PC-9 (cell line): ENCODE measurements around the gene CEACAM8. TPM values are rescaled to one million over a fixed set of nuclear protein-coding genes. Genes with fewer than 3 reads are reported as not detected.

ENCODE experiments used
- BruUV-seq: library from RNA; stranded (reverse); fragments of 400-500 nt; replicated peaks from 2 replicates; lab custom pipeline; 2021; lab: Mats Ljungman, UMichigan
- CTCF ChIA-PET: fragments of 300-600 bp; sonication (Branson Sonifier 250); formaldehyde crosslinking; loops from one replicate; lab custom pipeline; 2022; ENCODE audit warnings: antibody characterized with exemption; lab: Charles Lee
- POLR2A ChIA-PET: fragments of 300-600 bp; sonication (Branson Sonifier 250); formaldehyde crosslinking; loops from one replicate; lab custom pipeline; 2022; ENCODE audit warnings: antibody characterized with exemption; ENCODE audit not compliant: unreplicated experiment; lab: Charles Lee
- DNase-seq, 2 experiments: peaks; one replicate each; pipeline versions ENCODE4 v3.0.0 to v3.0.0-alpha.2; 2015 to 2022; ENCODE audit warnings: mixed read lengths in 1 of 2
- H2AFZ ChIP-seq: fragments of 200-600 bp; sonication (generic); 2 replicates; pipeline ENCODE4 v1.8.1; 2017; ENCODE audit warnings: antibody characterized with exemption
- H3F3A ChIP-seq: fragments of 200-600 bp; sonication (generic); 2 replicates; pipeline ENCODE4 v1.8.1; 2017; ENCODE audit warnings: antibody characterized with exemption, mild to moderate bottlenecking, low read depth; ENCODE audit not compliant: insufficient read depth
- H3K27ac ChIP-seq: fragments of 200-600 bp; sonication (generic); 2 replicates; pipeline ENCODE4 v1.6.1; 2016; ENCODE audit warnings: mixed run types
- H3K27me3 ChIP-seq: fragments of 200-600 bp; sonication (generic); 2 replicates; pipeline ENCODE4 v1.6.1; 2016; ENCODE audit warnings: low read depth, mixed run types; ENCODE audit not compliant: insufficient read depth
- H3K36me3 ChIP-seq: fragments of 200-600 bp; sonication (generic); 2 replicates; pipeline ENCODE4 v1.6.1; 2016; ENCODE audit warnings: low read depth, mixed run types
- H3K4me1 ChIP-seq: fragments of 200-600 bp; sonication (generic); replicated peaks from 2 replicates; pipeline ENCODE4 v1.6.1; 2016; ENCODE audit warnings: mixed run types; ENCODE audit not compliant: insufficient read depth
- H3K4me2 ChIP-seq: fragments of 200-600 bp; sonication (generic); 2 replicates; pipeline ENCODE4 v1.6.1; 2017; ENCODE audit warnings: mixed run types
- H3K4me3 ChIP-seq: fragments of 200-600 bp; sonication (generic); 2 replicates; pipeline ENCODE4 v1.6.1; 2016; ENCODE audit warnings: mixed run types
- H3K79me2 ChIP-seq: fragments of 200-600 bp; sonication (generic); 2 replicates; pipeline ENCODE4 v1.6.1; 2017; ENCODE audit warnings: low read depth, mixed run types
- H3K9me2 ChIP-seq: fragments of 200-600 bp; sonication (generic); 2 replicates; pipeline ENCODE4 v1.8.1; 2017; ENCODE audit warnings: mild to moderate bottlenecking; ENCODE audit not compliant: insufficient read depth
- H3K9me3 ChIP-seq: fragments of 200-600 bp; sonication (generic); 2 replicates; pipeline ENCODE4 v1.8.1; 2016; ENCODE audit warnings: low read depth; ENCODE audit not compliant: insufficient read depth
- H4K20me1 ChIP-seq: fragments of 200-600 bp; sonication (generic); 2 replicates; pipeline ENCODE4 v1.8.1; 2017; ENCODE audit not compliant: insufficient read depth
- CTCF ChIP-seq: fragments of 200-600 bp; sonication (generic); conservative IDR thresholded peaks from 2 replicates; pipeline ENCODE4 v1.6.1; 2017; ENCODE audit warnings: mixed run types, antibody characterized with exemption, mild to moderate bottlenecking, moderate library complexity
- EZH2 ChIP-seq: fragments of 200-600 bp; sonication (generic); IDR thresholded peaks from 2 replicates; pipeline ENCODE4 v1.8.0; 2017; ENCODE audit warnings: antibody characterized with exemption, low read depth
- intact Hi-C: fragments of 100-400 bp; cut with micrococcal nuclease; formaldehyde crosslinking; loops from one replicate; pipeline ENCODE4 v1.10.0; 2022; ENCODE audit not compliant: unreplicated experiment
- total RNA-seq: library from RNA; stranded (reverse); gene quantifications from 2 replicates; pipeline ENCODE4 v1.2.3, GENCODE V29; 2021

Gene CEACAM8
- total RNA-seq, 1 experiment from 2014 or later = not detected

DNA sequence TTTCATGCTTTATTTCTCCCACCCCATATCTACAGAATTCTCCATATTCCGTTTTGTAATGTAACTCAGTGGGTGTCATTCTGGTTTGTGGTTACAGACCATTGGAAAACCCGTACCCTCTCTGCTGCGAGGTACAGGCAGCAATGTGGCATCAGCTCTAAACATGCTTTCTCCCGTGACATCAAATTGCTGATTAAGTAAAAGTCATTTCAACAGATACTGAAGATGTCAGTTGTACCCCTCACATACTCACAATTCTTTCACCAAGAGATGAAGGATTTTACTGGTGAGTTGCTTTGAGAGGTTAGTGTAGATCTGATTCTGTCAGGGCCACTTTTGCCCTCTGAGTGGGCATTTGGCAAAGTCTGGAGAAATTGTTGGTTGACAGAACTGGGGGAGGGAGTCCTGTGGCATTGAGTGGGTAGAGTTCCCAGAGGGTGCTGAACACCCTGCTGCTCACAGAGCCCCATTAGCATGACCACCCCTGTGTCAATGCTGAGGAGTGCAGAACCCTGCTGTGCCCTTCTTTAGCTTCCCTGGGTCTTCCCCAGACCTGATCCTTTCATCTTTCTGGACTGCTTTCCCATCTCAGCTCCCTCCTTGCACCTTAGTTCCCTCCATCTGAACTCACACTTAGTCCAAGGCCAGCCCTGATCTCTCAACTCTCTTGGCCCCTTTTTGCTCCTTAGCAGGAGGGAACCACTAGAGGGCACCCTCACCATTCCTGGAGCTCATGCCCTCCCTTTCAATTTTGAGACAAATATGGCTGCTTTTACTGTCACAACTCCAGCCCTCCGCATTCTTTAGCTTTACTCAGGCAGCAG, 39.9 kb upstream of the CEACAM8 start:
- H3K79me2 ChIP-seq = no peaks in the 10 kb centered on the region
- intact Hi-C loops = no loop called here
- H3K9me3 ChIP-seq = no peaks in the 10 kb centered on the region
- no peak overlapping the region for H2AFZ ChIP-seq
- no peaks in the 10 kb centered on the region for H3K4me1 ChIP-seq
- no peaks in the 10 kb centered on the region for H3K36me3 ChIP-seq
- no peaks in the 10 kb centered on the region for H3K9me2 ChIP-seq
- DNase-seq = peak in 1 of 2 experiments; percentile 53
- no peak overlapping the region for H3K4me2 ChIP-seq
- CTCF ChIA-PET = no interaction called here
- H3K27ac ChIP-seq = no peak overlapping the region
- no TSS peak for BruUV-seq
- H3K27me3 ChIP-seq = peaks cover 35% of the 10 kb centered on the region
- no peaks in the 10 kb centered on the region for H3F3A ChIP-seq
- TF ChIP-seq CTCF (peak; percentile 83), EZH2 (no peak)
- no peaks in the 10 kb centered on the region; the same call in 1 of the 2 replicates for H4K20me1 ChIP-seq
- POLR2A ChIA-PET = no interaction called here
- no peak overlapping the region for H3K4me3 ChIP-seq

DNA sequence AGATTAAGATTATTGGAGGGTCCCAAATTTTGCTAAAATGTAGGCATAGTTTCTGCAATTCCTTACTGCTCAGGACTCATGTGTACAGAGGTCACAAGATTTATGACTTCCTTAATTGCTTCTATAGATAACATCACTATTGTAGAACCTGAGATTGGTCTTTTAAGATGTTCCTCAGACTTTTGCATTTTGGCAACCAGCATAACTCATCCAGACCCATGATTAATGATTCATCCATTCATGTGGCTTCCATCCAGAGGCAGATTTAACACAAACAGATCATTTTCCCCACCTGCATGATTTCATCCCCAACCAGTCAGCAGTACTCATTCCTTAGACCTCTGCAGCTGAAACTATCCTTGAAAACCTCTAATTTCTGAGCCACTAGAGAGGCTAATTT, 34.5 kb upstream of the CEACAM8 start:
- intact Hi-C loops = no loop called here
- Histone ChIP-seq H3K9me3 (no peaks in the 10 kb centered on the region), H3F3A (no peaks in the 10 kb centered on the region), H2AFZ (no peak overlapping the region), H3K4me3 (no peak overlapping the region), H3K4me1 (no peaks in the 10 kb centered on the region), H3K36me3 (no peaks in the 10 kb centered on the region), H3K27ac (no peak overlapping the region), H3K79me2 (no peaks in the 10 kb centered on the region), H3K4me2 (no peak overlapping the region), H3K9me2 (no peaks in the 10 kb centered on the region), H4K20me1 (no peaks in the 10 kb centered on the region), H3K27me3 (peaks cover 58% of the 10 kb centered on the region)
- CTCF ChIA-PET = interaction anchor here (0.6 kb wide), 1 partner anchor 57 kb away, joined by 3 read pairs; no protein-coding TSS in a partner anchor
- no peak for DNase-seq
- TF ChIP-seq EZH2 (no peak), CTCF (no peak)
- BruUV-seq = no TSS peak
- POLR2A ChIA-PET = no interaction called here

DNA sequence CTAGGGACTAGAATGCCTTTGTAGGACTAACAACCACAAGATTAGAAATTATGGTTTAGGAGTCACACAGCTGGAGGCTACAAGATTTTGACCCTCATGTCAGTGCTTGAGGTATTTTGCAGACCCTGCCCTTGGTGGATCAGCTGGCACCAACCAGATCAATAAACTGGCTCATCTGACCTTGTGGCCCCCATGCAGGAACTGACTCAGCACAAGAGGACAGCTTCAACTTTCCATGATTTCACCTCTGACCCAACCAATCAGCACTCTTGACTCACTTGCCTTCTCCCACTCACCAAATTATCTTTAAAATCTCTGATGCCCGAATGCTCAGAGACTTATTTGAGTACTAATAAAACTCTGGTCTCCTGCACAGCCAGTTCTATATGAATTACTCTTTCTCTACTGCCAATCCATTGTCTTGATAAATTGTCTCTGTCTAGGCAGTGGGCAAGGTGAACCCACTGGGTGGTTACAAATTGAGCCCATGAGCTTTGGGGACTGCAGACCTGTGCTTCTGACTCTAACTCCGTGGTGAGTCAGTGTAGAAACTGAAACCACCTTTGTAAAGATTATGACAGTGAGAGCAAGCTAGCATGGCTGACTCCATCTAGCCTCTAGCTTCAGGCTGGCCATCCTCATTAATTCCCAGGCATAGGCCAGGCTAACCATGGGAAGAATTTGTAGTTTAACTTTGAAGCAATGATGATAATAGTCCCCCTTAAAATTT, 33.9 kb upstream of the CEACAM8 start:
- Histone ChIP-seq H3K27me3 (peaks cover 64% of the 10 kb centered on the region), H3K9me3 (no peaks in the 10 kb centered on the region), H2AFZ (no peak overlapping the region), H3K4me3 (no peak overlapping the region), H3K4me2 (no peak overlapping the region), H3K27ac (no peak overlapping the region), H3K9me2 (no peaks in the 10 kb centered on the region), H3K36me3 (no peaks in the 10 kb centered on the region), H3K79me2 (no peaks in the 10 kb centered on the region), H3F3A (no peaks in the 10 kb centered on the region), H4K20me1 (no peaks in the 10 kb centered on the region), H3K4me1 (no peaks in the 10 kb centered on the region)
- intact Hi-C loops = no loop called here
- no TSS peak for BruUV-seq
- no peak for TF ChIP-seq CTCF
- TF ChIP-seq EZH2 = no peak
- CTCF ChIA-PET = interaction anchor here (0.5 to 0.6 kb wide), 2 partner anchors 58 to 374 kb away, joined by 3 read pairs; no protein-coding TSS in a partner anchor
- no peak for DNase-seq
- POLR2A ChIA-PET = no interaction called here
